Kidney epithelial cell (primary cell): ENCODE measurements around the gene EPS8L3. TPM values are rescaled to one million over a fixed set of nuclear protein-coding genes. Genes with fewer than 3 reads are reported as not detected.

Experiments
- DNase-seq: peaks from one replicate; pipeline ENCODE4 v3.0.0-alpha.2; 2010; ENCODE audit warnings: low read depth
- H3K27me3 ChIP-seq: 2 replicates; pipeline ENCODE4 v1.6.0; 2011; ENCODE audit warnings: low read length; ENCODE audit not compliant: control insufficient read depth, insufficient read depth
- H3K36me3 ChIP-seq: 2 replicates; pipeline ENCODE4 v1.5.1; 2011; ENCODE audit warnings: low read length; ENCODE audit not compliant: control insufficient read depth, insufficient read depth
- H3K4me3 ChIP-seq: 2 replicates; pipeline ENCODE4 v1.5.1; 2011; ENCODE audit warnings: low read depth, mild to moderate bottlenecking, control low read depth, low read length
- CTCF ChIP-seq: IDR thresholded peaks from 2 replicates; pipeline ENCODE4 v1.5.1; 2011; ENCODE audit warnings: mild to moderate bottlenecking, moderate library complexity, low read length, control low read depth, inconsistent platforms; ENCODE audit not compliant: insufficient read depth, poor library complexity, severe bottlenecking
- total RNA-seq: library from RNA; depleted of rRNA; stranded (reverse); fragments of >200 nt; gene quantifications from 2 replicates; pipeline ENCODE4 v1.2.3, GENCODE V29; 2015

The EPS8L3 gene
- total RNA-seq, 1 donor from 2014 or later: 0.04 TPM

DNA sequence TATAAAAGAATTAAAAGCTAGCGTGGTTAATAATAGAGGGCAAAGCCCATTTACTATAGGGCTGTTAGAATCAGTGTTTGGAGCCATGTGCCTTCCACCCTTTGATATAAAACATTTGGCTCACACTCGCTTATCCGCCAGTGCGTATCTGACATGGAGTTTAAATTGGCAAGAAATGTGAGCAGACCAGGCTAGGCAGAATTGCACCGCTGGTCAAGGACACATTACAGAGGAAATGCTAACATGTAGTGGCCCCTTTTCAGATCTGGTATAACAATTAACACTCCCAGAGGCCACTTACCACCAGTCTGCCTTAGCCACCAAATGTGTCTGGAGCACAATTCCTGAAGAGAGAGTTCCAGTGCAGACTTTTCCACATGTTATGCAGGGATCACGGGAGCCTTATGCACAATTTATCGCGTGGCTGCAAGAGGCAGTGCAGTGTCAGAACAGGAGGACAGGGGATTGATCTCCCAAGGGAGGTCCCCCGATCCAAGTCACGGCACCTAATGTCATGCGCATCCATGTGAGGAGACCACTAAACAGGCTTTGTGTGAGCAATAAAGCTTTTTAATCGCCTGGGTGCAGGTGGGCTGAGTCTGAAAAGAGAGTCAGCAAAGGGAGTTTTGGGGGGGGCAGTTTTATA, 36.9 kb downstream of the EPS8L3 start:
- Histone ChIP-seq H3K4me3 (no peak overlapping the region), H3K27me3 (no peaks in the 10 kb centered on the region), H3K36me3 (no peaks in the 10 kb centered on the region)
- TF ChIP-seq CTCF: no peak
- no peak for DNase-seq

DNA sequence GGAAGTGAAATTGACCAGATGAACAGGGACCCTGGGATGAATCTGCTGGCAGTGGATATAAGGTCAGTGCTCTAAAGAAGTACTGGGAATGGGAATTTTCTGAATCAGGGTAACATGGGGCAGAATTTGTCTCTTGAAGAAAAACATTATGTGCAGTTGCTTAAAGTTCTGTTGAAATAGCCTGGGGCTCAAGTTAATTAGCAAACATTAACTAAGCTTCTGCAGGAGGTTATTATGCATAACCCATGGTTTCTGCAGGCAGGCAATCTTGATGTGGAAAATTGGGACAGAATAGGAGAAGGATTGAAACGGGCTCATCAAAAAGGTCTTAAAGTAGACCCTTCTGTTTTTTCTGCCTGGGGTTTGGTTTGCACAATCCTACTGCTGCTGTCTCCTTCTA, 37.7 kb downstream of the EPS8L3 start:
- Histone ChIP-seq H3K36me3 (no peaks in the 10 kb centered on the region), H3K4me3 (no peak overlapping the region), H3K27me3 (no peaks in the 10 kb centered on the region)
- no peak for DNase-seq
- TF ChIP-seq CTCF: no peak

- Histone ChIP-seq H3K36me3 (no peaks in the 10 kb centered on the region), H3K4me3 (no peak overlapping the region), H3K27me3 (no peaks in the 10 kb centered on the region)
- DNase-seq: no peak
- no peak for TF ChIP-seq CTCF
Observed at GRCh38 chr1:109725510-109725909, 38.2 kb downstream of the EPS8L3 start.

DNA sequence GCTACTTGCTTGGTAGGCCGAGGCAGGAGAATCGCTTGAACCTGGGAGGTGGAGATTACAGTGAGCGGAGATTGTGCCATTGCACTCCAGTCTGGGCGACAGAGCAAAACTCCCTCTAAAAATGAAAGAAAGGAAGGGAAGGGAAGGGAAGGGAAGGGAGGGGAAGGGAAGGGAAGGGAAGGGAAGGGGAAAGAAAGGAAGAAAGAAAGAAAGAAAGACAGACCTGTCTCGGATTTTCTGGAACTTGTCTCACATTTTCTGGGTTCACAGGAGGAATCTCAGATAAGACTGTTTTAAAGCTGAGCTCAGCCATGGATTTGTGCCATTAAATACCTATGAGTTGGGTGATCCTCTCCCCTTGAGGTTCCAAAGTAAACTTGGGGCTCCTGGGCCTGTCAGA, 38.8 kb downstream of the EPS8L3 start:
- Histone ChIP-seq H3K4me3 (no peak overlapping the region), H3K27me3 (no peaks in the 10 kb centered on the region), H3K36me3 (no peaks in the 10 kb centered on the region)
- TF ChIP-seq CTCF: no peak
- DNase-seq: no peak

DNA sequence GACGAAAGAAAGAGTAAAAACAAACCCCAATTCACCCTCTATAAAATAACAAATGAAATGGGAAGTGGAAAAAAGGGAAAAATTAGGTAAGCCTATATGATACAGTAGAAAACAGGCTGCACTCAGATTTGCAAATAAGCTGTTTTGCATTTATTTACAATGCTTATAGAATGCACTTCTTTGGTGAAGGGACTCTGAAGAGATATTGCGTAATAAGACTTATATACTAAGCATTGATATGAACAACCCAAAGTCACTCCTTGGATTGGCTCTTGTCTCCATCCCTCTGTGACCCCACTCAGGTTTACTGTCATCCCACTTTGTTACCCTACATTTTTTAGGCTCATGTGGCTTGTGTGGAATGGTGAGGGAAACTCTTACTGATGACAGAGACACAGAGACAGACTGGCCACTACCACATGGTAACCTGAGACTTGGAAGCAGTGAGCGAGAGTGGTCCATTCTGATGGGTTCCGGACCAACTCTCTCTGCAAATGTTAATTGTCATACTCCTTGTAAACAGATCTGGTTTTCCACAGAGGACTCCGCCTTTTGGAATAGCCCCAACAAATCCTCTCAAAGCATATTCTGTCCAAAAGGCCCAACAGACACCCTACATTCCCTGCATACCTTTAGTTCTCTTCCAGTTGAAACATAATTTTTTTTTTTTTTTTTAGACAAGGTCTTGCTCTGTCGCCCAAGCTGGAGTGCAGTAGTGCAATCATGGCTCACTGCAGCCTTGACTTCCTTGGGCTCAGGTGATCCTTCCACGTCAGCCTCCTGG, 40.6 kb downstream of the EPS8L3 start:
- no peak for DNase-seq
- Histone ChIP-seq H3K4me3 (no peak overlapping the region), H3K27me3 (no peaks in the 10 kb centered on the region), H3K36me3 (no peaks in the 10 kb centered on the region)
- TF ChIP-seq CTCF: no peak
